ENCODE data around the gene KLC3.

KLC3 gene

DNA sequence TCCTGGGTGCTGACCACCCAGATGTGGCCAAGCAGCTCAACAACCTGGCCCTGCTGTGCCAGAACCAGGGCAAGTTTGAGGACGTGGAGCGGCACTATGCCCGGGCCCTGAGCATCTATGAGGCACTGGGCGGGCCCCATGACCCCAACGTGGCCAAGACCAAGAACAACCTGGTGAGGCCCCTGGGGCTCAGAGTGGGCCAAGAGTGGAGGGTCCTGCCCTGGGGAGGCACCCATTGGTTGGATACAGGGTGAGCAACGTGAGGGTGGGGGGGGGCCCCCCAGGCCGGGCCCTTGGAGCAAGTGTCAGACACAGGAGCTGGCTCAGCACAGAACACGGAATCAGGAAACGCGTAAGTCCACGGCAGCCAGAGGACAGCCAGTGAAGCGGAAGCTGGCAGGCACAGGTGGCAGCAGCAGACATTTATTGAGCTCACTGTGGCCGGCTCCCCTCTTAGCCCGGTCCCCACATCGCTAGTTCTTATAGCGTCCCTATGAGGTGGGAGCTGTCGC lies 8.9 kb downstream of the KLC3 start:
- DNase-seq: no peak

DNA sequence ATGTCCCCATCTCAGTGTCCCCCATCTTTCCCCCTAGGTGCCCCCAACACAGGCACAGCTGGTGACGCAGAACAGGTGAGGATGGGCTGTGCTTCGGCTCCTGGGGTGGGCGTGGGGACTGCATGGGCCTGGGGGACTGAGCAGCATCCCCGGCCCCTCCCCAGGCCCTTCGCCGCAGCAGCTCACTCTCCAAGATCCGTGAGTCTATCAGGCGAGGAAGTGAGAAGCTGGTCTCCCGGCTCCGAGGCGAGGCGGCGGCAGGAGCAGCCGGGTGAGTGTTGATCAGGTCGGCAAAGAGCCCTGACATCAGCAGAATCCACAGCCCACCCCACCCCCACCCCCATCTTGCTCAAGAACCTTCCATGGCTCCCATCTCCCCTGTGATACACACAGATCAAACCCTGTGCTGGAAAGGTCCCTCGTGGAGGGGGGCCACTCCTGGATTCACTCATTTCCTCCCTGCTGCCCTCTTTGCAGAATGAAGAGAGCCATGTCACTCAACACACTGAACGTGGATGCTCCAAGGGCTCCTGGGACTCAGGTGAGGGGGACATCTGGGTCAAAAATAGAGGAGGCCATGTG lies 10.0 kb downstream of the KLC3 start:
- DNase-seq: no peak

DNA sequence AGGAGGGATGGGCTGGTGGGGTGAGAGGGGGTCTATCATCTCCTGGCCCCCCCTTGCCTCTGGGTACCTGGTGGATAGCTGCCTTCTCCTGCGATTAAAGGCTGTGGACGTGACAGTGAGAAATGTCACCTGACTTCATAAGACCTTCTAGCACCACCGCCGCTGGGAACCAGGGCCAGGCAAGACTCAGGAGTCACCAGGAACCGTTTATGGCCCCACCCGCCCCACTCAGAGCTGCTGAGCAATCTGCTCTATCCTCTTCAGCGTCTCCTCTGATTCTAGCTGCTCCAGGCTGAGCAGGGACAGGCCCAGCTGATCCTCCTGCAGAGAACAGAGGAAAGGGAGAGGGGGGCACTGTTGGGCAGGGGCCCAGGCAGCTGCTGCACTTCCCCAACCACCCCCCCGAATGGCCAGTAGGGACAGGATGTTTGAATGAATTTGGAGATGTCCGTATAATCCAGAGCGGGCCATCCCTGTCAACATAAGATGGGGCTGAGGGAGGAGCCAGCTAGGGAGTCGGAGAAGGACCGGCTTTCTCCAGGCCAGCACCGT lies 10.9 kb downstream of the KLC3 start:
- no peak for DNase-seq

DNA sequence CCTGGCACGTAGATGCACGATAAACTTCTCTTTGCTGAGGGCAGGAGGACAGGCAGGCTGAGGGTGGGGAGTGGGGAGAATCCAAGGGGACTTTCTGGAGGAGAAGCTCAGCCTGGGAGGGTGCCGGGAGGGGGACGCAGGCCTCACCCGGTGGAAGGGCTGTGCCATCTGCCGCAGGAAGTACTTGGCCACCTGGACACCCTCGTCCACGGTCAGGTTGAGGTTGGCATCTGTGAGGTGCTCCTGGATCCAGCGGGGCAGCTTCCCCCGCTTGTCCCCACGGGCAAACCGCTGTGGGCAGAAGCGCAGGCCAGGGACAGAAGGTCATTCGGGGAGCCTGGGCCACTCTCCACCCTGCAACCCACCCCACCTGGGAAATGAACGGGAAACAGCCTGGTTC lies 11.5 kb downstream of the KLC3 start:
- DNase-seq: no peak

DNA sequence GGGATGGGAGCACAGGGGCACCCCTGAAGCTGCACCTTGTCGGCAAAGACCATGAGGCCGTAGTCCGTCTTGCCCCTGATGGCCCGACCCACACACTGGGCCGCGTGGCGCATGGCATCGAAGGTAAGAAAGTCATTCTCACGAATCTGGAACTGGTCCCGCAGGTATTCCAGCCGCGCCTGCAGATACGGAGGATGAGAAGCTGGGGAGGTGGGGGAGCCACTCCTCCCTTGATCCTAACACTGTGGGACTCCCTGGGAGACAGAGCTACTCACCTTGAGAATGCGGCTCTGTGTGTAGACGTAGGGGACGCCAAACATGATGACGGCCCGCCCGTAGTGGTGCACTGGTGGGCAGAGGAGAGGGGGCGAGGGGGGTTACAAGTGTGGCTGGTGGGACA lies 11.9 kb downstream of the KLC3 start:
- no peak for DNase-seq

DNA sequence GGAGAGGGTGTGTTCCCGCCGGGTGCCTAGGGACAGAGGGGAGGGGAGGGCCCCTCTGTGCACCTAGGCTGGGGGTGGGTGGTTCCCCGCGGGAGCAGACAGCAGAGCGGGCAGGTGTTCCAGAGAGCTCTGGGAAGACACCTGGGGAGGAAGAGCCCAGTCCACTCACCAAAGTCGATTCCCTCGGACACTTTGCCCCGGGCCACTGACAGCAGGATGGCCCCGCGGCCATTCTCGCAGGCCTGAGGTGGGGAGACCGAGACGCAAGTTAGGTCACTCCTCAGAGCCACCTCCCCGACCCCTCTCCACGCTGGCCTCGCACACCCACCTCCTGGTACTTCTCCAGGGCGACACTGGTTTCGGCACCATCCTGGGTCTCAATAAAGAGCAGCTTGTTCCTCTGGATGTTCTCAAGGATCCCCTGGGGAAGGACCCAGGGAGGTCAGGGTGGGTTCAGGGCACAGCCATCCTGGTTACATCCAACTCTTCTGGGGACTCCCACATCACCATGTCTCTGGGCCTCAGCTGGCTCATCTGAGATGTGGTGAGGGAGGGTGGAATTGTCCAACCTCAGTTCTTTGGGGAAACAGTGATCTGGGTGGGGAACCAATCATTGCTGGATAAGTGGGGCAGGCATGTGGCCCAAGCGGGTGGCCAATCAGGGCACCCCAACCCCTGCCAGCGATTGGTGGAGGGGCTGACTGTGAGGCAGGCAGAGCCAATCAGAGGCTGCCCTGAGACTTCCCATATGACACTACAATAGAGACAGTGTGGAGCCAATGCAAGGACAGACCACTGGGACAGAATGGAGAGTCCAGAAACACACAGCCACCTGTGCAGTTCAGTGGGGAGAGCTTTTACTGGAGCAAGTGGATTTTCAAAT lies 12.6 kb downstream of the KLC3 start:
- no peak for DNase-seq

DNA sequence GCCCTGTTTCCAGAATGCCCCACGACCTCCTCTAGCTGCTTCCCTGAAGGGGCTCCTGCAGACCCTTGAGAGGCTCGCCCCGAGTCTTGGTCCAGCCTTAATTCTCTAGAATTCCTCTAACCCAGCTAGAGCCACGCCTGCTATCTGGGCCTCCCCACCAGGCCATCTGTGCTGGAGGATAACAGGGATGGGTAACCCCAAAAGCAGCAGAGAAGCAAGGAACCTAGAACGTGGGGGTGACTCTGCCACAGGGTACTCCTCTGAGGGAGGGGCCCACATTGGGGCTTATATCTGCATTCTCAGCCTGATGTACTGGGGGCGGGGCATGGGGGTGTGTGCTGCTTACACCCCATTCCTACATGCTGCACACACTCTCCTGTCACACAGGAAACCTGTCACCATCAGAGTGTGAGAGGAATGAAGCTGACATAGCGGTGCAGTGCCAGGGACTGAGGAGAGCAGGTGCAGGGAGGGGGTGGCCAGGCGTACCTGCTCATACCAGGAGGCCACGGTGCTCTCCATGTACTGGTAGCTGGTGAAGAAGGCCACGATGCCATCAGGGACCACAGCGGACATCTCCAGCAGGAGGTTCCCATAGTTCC lies 13.8 kb downstream of the KLC3 start:
- DNase-seq: no peak

DNA sequence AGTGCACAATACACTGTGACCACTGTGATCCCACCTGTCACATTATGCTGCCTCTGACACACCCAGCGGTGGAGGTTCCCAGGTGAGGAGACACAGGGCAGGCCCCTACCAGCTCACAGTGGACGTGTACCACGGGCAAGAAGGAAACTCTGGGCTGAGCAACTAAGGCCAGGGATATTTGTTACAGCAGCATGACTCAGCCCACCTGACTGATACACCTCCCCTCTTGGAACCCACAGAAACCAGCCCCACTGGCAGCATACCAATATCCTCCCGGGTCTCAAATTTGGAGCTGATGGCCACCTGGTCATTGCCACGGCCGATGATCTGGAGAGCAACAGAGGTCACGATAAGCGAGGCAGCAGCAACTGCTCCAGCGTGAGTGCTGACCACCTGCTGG lies 14.9 kb downstream of the KLC3 start:
- no peak for DNase-seq

DNA sequence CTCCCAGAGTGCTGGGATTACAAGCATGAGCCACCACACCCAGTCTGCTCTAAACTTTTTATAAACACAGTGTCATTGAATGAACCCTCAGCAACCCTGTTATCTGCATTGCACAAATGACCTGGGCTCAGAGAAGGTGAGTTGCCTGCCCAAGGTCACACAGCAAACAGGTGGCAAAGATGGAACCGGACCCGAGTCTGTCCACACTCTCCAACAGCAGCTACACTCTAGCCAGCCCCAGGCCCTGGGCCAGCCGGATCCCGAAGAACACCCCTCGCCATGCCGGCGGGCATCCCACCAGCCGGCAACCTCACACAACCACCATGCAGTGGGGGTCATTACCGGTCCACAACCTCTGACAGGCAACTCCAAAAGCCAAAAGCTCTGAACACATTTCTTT lies 15.4 kb downstream of the KLC3 start:
- no peak for DNase-seq

DNA sequence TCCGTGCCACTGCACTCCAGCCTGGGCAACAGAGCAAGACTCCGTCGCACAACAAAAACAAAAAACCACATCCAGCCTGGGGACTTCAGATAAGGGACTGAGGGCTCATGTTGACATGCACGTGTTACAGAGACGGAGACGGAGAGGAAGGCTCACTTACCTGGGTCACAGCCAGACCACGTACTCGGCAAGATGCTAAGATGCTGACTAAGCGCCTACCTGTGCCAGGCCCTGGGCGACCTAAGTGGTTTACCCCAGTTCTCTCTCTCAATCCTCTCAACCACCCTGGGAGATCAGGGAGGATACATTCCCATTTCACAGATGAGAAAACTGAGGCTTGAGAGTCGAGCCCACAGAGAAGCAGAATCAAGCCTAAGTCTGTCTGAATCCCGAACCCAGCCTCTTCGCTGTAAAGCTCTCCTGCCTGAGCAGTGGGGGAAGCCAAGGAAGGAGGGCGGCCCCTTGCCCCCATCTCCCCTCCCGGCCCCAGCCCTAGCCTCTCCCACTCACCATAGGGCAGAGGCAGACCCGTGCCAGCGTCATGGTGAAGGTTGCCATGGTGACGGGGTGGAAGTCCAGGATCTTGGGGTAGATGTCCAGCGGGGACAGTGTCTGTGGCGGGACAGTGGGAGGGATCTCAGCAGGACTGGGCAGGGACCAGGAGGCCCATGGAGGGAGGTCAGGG lies 16.4 kb downstream of the KLC3 start:
- DNase-seq: no peak

DNA sequence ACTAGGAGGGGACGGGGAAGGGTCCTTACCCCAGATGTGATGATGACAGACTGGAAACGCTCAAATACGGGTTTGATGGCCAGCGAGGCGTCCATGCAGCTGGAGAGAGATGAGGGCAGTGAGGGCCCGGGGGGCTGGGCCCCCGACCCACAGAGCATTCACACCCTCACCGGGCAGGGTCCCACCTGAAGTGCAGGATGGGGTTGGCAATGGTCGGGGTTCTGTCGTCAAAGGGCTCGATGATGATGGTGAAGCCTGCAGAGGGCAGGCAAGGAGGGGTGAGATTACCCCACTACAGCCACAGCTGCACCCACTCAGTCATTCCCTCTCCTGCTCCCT lies 16.9 kb downstream of the KLC3 start:
- DNase-seq: no peak

DNA sequence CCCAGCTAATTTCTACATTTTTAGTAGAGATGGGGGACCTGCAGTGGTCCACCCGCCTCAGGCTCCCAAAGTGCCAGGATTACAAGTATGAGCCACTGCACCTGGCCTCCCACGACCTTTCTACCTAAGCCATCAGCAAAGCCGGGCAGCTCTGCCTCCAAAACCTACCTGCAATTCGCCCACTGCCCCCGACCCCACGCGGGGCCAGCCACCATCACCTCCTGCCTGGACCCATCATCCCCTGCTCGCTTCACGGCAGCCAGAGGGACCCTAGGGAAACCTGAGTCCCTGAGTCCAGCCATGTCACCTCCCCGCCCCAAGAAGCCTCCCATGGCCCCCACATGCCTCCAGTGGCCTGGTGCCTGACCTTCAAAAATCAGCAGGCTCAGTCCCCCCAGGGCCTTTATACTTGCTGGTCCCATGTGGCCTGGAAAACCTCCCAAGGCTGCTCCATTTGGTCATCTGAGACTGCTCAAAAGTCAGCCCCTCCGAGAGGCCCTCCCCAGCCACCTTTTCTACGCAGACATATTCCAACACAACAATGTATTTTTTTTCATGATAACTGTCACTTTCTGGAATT lies 17.8 kb downstream of the KLC3 start:
- DNase-seq: no peak

DNA sequence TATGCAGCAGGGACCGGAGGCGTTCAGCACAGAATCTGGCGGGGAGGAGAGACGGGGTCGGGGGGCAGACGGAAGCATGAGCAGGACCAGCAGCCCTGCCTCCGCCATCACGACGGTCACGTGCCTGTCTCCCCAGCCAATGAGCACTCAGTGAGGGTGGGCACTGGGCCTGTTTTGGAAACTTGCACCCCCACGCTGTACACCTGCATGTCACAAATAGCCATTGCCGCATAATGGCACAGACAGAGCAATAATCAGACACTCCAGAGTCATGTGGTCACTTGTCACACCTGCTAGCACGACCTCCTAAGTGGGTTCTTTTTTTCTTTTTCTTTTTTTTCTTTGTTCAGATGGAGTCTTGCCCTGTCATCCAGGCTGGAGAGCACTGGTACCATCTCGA lies 21.1 kb downstream of the KLC3 start:
- no peak for DNase-seq

DNA sequence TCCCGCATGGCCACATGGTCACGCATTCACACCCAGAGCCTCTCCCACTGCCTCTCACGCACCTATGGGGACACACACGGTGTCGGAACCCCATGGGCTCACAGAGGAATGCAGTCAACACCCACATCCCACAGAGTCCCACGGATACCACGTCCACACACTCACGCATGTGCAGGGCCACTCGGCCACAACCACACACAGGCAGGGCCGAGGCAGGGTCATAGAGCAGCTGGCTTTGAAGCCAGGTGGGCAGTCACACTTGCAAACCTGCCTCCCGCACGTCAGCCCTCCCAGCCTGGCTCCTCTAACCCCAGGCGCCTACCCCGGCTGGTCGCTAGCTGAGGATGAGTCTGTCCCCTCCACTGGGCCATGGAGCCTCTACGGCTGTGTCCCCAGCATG lies 21.7 kb downstream of the KLC3 start:
- DNase-seq: no peak

DNA sequence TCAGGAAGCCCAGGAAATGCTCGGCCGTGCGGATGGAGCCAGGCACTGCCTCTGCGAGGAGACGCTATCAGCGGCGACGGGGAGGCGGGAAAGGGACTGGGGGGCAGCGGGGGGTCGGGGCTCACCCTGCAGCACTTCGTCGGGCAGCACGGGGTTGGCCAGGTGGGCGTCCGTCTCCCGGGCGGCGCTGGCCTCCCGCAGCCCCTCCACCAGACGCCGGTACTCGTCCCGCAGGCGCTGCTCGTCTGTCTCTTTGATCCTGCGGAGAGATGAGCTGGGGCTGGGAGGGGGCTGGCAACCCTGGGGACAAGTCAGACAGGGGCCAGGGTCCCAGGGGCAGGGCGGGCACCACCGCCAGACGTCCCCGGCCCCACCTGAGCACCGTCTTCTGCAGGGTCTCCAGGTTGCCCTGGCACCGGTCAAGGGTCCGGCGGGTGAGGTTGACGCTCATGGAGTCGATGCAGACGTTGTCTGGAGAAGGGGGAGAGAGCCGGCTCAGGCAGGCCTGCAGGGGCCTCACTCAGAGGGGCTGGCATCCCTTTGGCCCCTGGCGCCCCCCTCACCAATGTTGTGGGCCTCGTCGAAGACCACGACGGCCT lies 23.4 kb downstream of the KLC3 start:
- DNase-seq: no peak

DNA sequence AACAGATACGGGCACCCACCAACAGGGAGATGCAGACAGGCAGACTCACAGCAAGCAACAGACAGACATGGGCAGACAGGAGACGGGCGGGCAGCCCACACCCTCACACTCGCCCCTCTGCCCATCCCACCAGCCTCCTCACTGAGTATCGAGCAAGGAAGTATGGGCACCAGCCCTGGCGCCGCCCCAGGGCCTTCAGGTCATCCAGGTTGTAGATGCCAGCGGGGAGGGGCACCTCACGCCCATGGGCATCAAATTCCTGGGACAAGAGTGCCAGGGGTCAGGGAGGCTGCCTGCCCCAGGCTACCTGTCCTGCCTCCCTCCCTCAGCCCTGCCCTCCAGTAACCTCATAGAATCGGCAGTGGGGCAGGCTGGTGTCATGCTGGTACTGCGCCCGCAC lies 24.1 kb downstream of the KLC3 start:
- no peak for DNase-seq

DNA sequence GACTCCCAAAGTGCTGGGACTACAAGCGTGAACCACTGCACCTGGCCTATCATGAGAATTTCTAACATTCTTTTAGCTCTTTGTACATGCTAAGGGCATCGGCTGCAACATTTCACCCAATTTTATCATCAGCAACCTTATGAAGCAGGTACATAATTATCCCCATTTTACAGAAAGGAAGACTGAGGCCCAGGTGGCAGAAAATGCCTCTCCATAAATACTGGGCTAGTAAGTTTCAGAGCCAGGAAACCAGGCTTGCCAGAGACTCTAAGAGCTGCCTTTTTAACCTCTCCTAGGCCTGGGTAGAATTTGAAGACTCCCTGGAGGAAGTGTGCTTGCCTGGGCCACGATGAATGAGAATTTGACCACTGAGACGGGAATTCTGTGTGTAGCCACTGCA lies 27.6 kb downstream of the KLC3 start:
- no peak for DNase-seq

DNA sequence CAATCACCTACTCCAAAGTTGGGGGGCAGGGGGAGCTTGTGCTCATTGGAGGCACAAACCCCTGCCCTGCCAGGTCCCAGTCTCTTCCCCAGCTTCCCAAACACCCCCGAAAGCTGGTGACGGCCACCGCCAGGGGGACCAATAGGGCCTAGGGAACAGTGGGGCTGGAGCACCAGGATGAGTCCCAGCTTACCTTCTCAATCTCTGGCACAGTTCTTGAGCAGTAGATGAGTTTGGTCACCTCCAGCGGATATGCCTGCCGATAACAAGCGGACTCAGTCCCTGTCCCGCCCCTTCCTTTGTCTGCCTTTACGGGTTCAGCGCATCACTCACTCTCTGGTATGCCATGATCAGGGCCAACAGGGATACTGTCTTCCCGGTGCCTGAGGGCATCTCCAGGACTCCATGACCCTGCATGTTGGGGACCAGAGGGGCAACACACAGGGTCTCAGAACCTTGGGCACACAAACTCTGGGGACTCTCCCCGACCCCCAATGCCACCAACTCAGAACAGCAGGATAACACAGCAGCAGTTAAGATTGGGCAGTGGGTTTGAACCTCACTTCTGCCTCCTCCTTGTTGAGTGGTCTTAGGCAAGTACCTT lies 28.3 kb downstream of the KLC3 start:
- DNase-seq: no peak

DNA sequence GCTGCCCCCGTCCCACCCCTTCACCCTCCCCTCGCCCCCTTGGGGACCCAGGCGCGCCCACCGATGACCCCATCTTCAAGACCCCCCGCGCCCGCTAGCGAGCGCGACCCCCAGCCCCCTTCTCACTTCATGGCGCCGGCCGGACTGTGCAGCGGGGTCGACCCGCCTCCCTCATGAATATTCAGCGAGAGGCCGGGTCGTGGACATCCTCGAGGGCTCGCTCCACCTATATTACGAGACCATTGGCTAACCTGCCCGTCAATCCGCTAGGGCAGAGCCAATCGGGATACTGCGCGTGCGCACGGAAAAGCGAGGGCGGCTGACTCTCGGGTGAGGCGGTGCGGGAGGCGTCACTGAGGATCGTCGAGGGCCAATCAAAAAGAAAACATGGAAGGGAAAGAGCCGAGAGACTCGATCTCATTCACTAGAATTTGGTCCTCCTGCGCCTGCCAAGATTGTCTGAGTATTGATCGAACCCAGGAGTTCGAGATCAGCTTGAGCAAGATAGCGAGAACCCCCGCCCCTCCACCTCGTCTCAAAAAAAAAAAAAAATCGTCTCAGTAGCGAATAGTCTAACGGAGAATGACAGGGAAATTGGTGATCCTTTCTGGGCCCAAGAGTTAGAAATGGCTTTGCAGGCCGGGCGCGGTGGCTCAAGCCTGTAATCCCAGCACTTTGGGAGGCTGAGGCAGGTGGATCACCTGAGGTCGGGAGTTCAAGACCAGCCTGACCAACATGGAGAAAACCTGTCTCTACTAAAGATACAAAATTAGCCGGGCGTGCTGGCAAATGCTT lies 30.1 kb downstream of the KLC3 start, which contains the start of gene ERCC2:
TSS of gene ERCC2 (minus strand) at position 164 of the 795 bp plus-strand sequence. CDS start at position 131, 33 bp downstream.
- peak; percentile 78 for DNase-seq

DNA sequence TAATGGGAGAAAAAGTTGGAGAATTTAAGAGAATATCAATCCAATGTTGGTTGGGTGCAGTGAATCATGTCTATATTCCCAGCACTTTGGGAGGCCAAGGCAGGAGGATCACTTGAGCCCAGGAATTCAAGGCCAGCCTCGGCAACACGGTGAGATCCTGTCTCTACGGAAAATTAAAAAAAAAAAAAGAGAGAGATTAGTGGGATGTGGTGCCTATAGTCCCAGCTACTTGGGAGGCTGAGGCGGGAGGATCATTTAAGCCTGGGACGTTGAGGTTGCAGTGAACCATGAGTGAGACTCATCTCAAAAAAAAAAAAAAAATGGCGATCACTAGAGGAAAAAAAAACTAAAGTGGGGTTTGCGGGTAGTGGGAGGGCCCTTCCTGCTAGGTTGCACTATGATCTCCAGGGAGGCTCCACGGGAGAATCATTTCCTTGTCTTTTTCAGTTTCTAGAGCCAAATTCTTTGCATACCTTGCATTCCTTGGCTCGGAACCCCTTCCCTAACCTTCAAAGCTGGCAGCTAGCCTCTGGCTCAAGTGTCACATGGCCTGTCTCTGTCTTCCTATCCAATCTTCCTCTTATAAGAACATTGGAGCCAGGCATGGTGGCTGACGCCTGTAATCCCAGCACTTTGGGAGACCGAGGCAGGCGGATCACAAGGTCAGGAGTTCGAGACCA lies 35.6 kb downstream of the KLC3 start:
- no peak for DNase-seq

DNA sequence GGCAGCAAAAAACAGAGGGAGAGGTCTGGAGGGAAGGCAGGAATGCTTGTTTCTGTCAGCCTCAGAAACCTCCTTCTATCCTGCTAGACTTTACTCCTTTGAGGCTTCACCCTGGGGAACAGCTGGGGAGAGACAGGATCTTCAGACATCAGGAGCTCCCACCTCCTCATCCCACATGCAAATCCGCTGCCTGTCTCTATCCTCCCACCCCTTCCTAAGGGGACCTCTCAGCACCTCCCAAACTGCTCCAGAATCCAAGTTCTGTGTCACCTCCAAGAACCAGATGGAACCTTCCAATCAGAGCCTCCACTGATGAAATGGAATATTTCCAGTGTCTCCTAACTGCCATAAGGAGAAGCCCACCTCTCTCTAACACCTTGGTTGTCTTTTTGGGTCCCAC lies 39.6 kb downstream of the KLC3 start:
- no peak for DNase-seq

All from NCI-H1417 treated with DMSO at 0.1 percent for 48 hours (cell line).